ENCODE measurements around the gene BIN2.

Gene BIN2

GRCh38 chr12:51323966-51324895 is at the start of gene BIN2:
BIN2 (minus strand) TSS chr12:51324174; CDS start chr12:51324102, 72 bp downstream.
- no peak for DNase-seq

- DNase-seq, result no peak
Measured at GRCh38 chr12:51373187-51373586, 49.2 kb upstream of the BIN2 start.

- no peak for DNase-seq
Measured at GRCh38 chr12:51372021-51372420, 48.0 kb upstream of the BIN2 start.

- no peak for DNase-seq
Measured at GRCh38 chr12:51371295-51371953, 47.5 kb upstream of the BIN2 start.

GRCh38 chr12:51370667-51371066 is 46.7 kb upstream of the BIN2 start:
- DNase-seq, result no peak

- DNase-seq, result no peak
Measured at GRCh38 chr12:51369581-51369980, 45.6 kb upstream of the BIN2 start.

GRCh38 chr12:51368640-51369517 is 44.9 kb upstream of the BIN2 start:
- peak; percentile 40 for DNase-seq

- DNase-seq, result no peak
Measured at GRCh38 chr12:51365276-51365675, 41.3 kb upstream of the BIN2 start.

- no peak for DNase-seq
Measured at GRCh38 chr12:51364001-51364400, 40.0 kb upstream of the BIN2 start.

- no peak for DNase-seq
Measured at GRCh38 chr12:51362747-51363342, 38.9 kb upstream of the BIN2 start.

GRCh38 chr12:51362307-51362706 is 38.3 kb upstream of the BIN2 start:
- DNase-seq, result no peak

GRCh38 chr12:51361161-51362016 is 37.4 kb upstream of the BIN2 start:
- DNase-seq, result no peak

- no peak for DNase-seq
Measured at GRCh38 chr12:51360315-51360714, 36.3 kb upstream of the BIN2 start.

GRCh38 chr12:51359851-51360250 is 35.9 kb upstream of the BIN2 start:
- no peak for DNase-seq

GRCh38 chr12:51358496-51358895 is 34.5 kb upstream of the BIN2 start:
- DNase-seq, result no peak

- no peak for DNase-seq
Measured at GRCh38 chr12:51357374-51358047, 33.5 kb upstream of the BIN2 start.

GRCh38 chr12:51351913-51352532 is 28.0 kb upstream of the BIN2 start:
- peak; percentile 5 for DNase-seq

GRCh38 chr12:51349026-51349425 is 25.1 kb upstream of the BIN2 start:
- no peak for DNase-seq

- DNase-seq, result no peak
Measured at GRCh38 chr12:51348116-51348515, 24.1 kb upstream of the BIN2 start.

- DNase-seq, result no peak
Measured at GRCh38 chr12:51346581-51346980, 22.6 kb upstream of the BIN2 start, which contains the start of gene CELA1. CELA1 (minus strand) TSS chr12:51346679; CDS start chr12:51346638, 41 bp downstream.

- no peak for DNase-seq
Measured at GRCh38 chr12:51345681-51346080, 21.7 kb upstream of the BIN2 start.

Data from NCI-H2171 (cell line).